Calu3 (cell line): ENCODE results near the gene FAM169A. TPM values are rescaled to one million over a fixed set of nuclear protein-coding genes. Genes with fewer than 3 reads are reported as not detected.
"Not testable (repeated sequence)": the region's sequence is repeated elsewhere in the genome, so short reads cannot be mapped to it uniquely, and the experiment has no call there.

Experiments
- BruUV-seq: library from RNA; stranded (reverse); fragments of 400-500 nt; replicated peaks from 2 replicates; lab custom pipeline; 2021; lab: Mats Ljungman, UMichigan
- CTCF ChIA-PET: fragments of 300-600 bp; sonication (Branson Sonifier 250); formaldehyde crosslinking; loops from one replicate; lab custom pipeline; 2022; ENCODE audit warnings: antibody characterized with exemption; lab: Charles Lee
- DNase-seq: peaks from one replicate; pipeline ENCODE4 v3.0.0; 2022
- H3K27ac Mint-ChIP-seq: one replicate; pipeline ENCODE4 v1.8.0; 2022; ENCODE audit warnings: mixed read lengths; ENCODE audit not compliant: unreplicated experiment
- H3K27me3 Mint-ChIP-seq: one replicate; pipeline ENCODE4 v1.8.0; 2022; ENCODE audit warnings: mixed read lengths; ENCODE audit not compliant: unreplicated experiment
- H3K36me3 Mint-ChIP-seq: one replicate; pipeline ENCODE4 v1.8.0; 2022; ENCODE audit warnings: mild to moderate bottlenecking, moderate library complexity, mixed read lengths; ENCODE audit not compliant: insufficient read depth, unreplicated experiment
- H3K4me1 Mint-ChIP-seq: one replicate; pipeline ENCODE4 v1.8.0; 2022; ENCODE audit warnings: mild to moderate bottlenecking, low read depth, mixed read lengths; ENCODE audit not compliant: unreplicated experiment
- H3K4me3 Mint-ChIP-seq: one replicate; pipeline ENCODE4 v1.8.0; 2022; ENCODE audit warnings: mild to moderate bottlenecking, low read depth, moderate library complexity, mixed read lengths; ENCODE audit not compliant: unreplicated experiment
- H3K9me3 Mint-ChIP-seq: one replicate; pipeline ENCODE4 v1.8.0; 2022; ENCODE audit warnings: low read depth, mixed read lengths; ENCODE audit not compliant: unreplicated experiment
- intact Hi-C: fragments of 100-400 bp; cut with micrococcal nuclease; formaldehyde crosslinking; loops from one replicate; pipeline ENCODE4 v1.10.0; 2022; ENCODE audit not compliant: unreplicated experiment
- total RNA-seq: library from RNA; stranded (reverse); gene quantifications from 2 replicates; pipeline ENCODE4 v1.2.3, GENCODE V29; 2022
- TF ChIP-seq, protein P1 (sequence below): fragments of 200-600 bp; IDR thresholded peaks from one replicate; pipeline ENCODE4 v1.8.0; 2022; ENCODE audit warnings: antibody characterized with exemption; ENCODE audit not compliant: unreplicated experiment

Gene FAM169A
- total RNA-seq, 1 experiment from 2014 or later: 14.1 TPM

DNA sequence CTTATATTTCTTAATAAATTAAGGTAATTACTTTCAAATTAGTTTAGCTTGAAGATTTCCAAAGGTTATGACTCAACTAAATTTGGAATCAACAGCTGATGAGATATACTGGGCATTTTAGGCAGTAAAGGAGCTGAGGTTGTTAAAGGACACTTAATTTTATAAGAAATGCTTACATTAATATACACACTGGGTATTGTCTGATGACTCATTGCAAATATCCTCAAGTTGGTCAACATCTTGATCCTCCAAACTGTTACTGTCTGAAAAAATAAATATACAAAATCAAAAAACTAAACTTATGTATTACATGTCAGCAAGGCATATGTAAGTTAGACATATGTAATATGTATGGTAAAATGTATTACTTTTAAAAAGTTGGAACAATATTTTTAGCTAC is 102.7 kb downstream of the FAM169A start:
- BruUV-seq: no TSS peak
- H3K36me3 Mint-ChIP-seq: peaks cover 48% of the 10 kb centered on the region
- CTCF ChIA-PET: no interaction called here
- no peaks in the 10 kb centered on the region for H3K27me3 Mint-ChIP-seq
- H3K4me1 Mint-ChIP-seq: peaks cover 37% of the 10 kb centered on the region
- TF ChIP-seq, protein P1, sequence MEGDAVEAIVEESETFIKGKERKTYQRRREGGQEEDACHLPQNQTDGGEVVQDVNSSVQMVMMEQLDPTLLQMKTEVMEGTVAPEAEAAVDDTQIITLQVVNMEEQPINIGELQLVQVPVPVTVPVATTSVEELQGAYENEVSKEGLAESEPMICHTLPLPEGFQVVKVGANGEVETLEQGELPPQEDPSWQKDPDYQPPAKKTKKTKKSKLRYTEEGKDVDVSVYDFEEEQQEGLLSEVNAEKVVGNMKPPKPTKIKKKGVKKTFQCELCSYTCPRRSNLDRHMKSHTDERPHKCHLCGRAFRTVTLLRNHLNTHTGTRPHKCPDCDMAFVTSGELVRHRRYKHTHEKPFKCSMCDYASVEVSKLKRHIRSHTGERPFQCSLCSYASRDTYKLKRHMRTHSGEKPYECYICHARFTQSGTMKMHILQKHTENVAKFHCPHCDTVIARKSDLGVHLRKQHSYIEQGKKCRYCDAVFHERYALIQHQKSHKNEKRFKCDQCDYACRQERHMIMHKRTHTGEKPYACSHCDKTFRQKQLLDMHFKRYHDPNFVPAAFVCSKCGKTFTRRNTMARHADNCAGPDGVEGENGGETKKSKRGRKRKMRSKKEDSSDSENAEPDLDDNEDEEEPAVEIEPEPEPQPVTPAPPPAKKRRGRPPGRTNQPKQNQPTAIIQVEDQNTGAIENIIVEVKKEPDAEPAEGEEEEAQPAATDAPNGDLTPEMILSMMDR: no peak
- H3K4me3 Mint-ChIP-seq: no peak overlapping the region
- no peaks in the 10 kb centered on the region for H3K9me3 Mint-ChIP-seq
- DNase-seq: no peak
- no peak overlapping the region for H3K27ac Mint-ChIP-seq
- intact Hi-C loops: no loop called here

DNA sequence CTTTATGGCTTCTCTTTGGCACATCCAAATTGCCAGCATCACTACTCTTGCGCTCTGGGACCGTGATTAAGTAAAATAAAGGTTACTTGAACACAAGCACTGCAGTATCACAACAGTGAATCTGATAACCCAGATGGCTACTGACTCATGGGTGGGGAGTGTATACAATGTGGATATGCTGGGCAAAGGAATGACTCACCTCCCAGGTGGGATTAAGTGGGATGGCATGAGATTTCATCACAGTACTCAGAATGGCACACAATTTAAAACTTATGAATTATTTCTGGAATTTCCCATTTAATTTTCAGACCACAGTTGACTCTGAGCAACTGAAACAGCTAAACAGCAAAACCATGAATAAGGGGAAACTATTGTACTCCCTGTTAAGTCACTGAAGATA is 103.6 kb downstream of the FAM169A start:
- BruUV-seq: no TSS peak
- Mint-ChIP-seq H3K27me3 (no peaks in the 10 kb centered on the region), H3K36me3 (peaks cover 42% of the 10 kb centered on the region), H3K4me3 (no peak overlapping the region), H3K4me1 (peaks cover 37% of the 10 kb centered on the region), H3K27ac (peak overlapping the region; percentile 68), H3K9me3 (no peaks in the 10 kb centered on the region)
- intact Hi-C loops: no loop called here
- peak; percentile 54 for DNase-seq
- TF ChIP-seq, protein P1: no peak
- CTCF ChIA-PET: no interaction called here

DNA sequence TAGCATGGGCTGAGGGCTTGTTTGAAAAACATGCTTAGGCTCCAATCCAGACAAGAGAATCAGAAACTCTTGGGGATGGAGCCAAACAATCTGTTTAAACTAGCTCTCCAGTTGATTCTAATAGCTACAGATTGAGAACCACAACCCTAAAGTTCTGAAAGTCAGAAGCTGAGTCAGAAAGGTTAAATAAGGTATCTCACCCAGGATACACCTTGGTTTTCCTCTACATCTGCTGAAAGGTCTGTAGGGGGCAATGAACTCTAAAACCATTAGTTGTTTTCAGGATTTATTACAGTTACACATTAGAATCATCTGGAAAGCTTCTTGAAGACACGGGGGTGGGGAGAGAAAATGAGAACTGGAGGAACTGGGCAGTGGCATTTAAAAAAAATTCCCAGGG is 104.9 kb downstream of the FAM169A start:
- Mint-ChIP-seq H3K4me3 (no peak overlapping the region), H3K27me3 (no peaks in the 10 kb centered on the region), H3K4me1 (peaks cover 37% of the 10 kb centered on the region), H3K27ac (no peak overlapping the region), H3K36me3 (peaks cover 36% of the 10 kb centered on the region), H3K9me3 (no peaks in the 10 kb centered on the region)
- DNase-seq: no peak
- intact Hi-C loops: no loop called here
- TF ChIP-seq, protein P1: no peak
- no TSS peak for BruUV-seq
- CTCF ChIA-PET: no interaction called here

DNA sequence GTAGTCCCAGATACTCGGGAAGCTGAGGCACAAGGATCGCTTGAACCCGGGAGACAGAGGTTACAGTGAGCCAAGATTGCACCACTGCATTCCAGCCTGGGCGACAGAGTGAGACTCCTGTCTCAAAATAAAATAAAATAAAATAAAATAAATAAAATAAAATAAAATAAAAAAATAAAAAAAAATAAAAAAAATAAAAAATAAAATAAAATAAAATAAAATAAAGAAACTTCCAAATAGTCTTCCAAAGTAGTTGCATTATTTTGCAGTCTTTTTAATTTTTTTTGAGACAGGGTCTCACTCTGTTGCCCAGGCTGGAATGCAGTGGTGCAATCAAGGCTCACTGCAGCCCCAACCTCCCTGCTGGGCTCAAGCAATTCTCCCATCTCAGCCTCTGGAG is 117.4 kb downstream of the FAM169A start:
- H3K27ac Mint-ChIP-seq, intact Hi-C loops, CTCF ChIA-PET, H3K9me3 Mint-ChIP-seq, BruUV-seq, H3K27me3 Mint-ChIP-seq, H3K4me1 Mint-ChIP-seq, H3K4me3 Mint-ChIP-seq, DNase-seq: not testable (repeated sequence)
- peaks cover 29% of the 10 kb centered on the region for H3K36me3 Mint-ChIP-seq

DNA sequence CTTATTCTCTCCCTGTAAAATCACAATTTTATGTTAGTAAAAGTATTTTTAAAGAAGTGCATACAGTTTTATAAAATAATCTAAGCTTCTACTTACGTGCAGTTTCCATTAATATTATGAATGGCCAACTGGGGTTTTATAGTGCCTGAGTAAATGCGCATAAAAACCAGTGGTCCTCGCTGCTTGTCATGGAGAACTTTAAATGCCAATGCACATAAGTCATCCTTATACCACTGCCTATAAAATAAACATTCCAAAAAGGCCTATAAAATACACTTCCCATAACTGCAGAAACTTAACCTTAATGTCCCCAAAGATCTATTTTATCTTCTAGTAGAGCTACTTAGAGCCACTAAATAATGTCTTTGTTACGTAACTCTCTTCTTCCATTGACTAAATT is 127.8 kb downstream of the FAM169A start:
- Mint-ChIP-seq H3K27me3 (no peaks in the 10 kb centered on the region), H3K4me1 (no peaks in the 10 kb centered on the region), H3K4me3 (no peak overlapping the region), H3K27ac (no peak overlapping the region), H3K9me3 (no peaks in the 10 kb centered on the region), H3K36me3 (peaks cover 17% of the 10 kb centered on the region)
- CTCF ChIA-PET: no interaction called here
- intact Hi-C loops: no loop called here
- TF ChIP-seq, protein P1: no peak
- no peak for DNase-seq
- no TSS peak for BruUV-seq
